Measurements from ENCODE around the gene NIN.
"Not testable (repeated sequence)": the region's sequence is repeated elsewhere in the genome, so short reads cannot be mapped to it uniquely, and the experiment has no call there.

The NIN gene

DNA sequence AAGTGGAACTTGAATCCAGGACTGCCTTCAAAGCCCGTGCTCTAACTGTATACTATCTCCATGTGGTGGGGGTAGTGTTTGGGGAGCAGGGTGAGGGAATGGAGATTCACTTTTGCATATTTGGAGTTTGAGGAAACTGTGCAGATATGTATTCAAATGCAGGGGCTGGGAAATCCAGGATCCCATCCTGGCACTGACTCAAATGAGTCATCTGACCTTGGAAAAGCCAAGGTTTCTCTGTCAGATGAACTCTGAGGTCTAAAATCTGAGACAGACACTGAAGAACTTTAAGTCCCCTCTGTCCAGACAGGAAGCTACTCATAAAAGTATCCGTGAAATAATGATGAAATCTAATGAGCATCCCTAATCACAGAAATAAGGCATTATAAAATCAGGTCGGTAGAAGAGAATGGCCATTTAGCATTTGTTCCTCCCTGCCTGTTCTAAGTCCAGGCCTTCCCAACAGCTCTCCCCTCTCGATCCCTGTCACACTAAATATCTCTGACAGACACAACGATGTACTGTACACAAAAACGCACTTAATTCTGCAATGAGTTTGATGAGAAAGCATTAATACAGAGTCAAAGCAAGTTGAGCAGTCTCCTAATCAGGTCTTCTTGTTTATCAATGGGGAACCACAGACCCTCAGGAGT is 14.4 kb downstream of the NIN start:
- DNase-seq (ENCODE audit: low read depth) = no peak

DNA sequence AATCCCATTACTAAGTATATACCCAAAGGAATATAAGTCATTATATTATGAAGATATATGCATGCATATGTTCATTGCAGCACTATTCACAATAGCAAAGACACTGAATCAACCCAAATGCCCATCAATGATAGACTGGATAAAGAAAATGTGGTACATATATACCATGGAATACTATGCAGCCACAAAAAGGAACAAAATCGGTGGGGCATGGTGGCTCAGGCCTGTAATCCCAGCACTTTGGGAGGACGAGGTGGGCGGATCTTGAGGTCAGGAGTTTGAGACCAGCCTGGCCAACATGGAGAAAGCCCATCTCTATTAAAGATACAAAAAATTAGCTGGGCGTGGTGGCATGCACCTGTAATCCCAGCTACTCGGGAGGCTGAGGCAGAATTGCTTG is 15.4 kb downstream of the NIN start:
- not testable (repeated sequence) for DNase-seq (ENCODE audit: low read depth)

DNA sequence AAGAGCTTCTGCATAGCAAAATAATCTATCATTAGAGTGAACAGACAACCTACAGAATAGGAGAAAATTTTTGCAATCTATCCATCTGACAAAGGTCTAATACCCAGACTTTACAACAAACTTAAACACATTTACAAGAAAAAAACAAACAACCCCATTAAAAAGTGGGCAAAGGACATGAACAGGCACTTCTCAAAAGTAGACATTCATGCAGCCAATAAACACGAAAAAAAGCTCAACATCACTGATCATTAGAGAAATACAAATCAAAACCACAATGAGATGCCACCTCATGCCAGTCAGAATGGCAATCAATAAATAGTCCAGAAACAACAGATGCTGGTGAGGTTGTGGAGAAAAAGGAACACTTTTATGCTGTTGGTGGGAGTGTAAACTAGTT is 15.9 kb downstream of the NIN start:
- DNase-seq (ENCODE audit: low read depth) = not testable (repeated sequence)

DNA sequence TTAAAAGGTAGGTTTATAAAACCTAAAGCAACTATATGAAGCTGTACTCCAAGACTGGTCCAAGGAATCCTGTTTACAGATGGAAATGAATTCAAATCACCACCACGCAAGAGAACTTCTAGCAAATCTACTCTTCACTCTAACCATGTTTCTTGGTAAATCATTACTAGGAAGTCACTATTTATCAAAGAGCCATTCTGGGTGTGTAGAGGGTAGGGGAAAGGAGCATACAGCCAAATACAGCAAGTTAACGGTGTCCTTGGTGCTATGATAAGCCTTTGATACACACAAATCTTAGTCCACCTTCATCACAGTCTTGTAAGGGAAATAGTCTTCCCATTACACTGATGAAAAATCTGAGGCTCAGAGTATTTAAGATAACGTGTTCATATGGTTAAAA is 16.8 kb downstream of the NIN start:
- DNase-seq (ENCODE audit: low read depth) = no peak

DNA sequence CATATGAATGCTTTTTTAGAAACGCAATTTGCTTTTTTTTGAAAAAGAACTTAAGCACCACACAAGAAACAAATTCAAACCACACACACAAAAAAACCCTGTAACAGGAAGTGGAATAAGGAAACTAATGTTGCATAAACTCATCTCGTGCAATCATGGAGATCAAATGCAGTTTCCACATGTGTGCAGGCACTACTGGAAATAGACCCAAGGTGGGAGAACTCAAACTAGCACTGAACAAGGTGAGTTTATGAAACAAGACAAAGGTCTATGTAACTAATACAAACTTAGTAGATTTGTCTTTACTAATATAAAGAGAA is 17.5 kb downstream of the NIN start:
- DNase-seq (ENCODE audit: low read depth) = no peak

DNA sequence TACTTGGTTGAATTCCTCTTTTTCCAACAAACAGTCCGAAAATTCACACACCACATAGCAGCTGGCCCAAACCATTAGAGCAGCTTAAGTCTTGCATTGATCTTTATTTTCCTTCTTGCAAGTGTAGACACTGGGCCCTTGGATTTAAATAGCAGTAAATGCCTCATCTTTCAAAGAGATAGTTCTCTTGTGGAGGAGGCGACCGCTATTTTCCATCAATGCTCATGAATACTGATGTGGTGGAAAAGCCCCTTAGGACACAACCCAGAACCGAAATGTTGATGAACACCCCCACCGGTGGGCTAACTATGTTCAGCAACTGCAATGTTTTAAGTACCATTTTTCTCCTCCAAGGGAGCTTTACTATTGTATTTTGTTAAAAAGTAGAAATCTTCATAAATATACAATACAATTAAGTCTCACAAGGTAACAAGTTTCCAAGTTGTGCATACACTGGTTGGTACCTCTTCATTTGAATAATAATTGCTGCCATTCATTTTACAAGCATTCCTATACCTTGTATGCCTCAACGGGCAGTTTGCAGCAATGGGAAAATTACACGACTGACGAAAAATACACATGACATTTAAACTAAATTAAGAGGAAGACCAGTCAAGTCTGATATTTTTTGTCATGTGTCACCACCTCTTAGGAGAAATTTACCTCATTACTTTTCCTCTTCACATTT is 18.0 kb downstream of the NIN start:
- no peak for DNase-seq (ENCODE audit: low read depth)

DNA sequence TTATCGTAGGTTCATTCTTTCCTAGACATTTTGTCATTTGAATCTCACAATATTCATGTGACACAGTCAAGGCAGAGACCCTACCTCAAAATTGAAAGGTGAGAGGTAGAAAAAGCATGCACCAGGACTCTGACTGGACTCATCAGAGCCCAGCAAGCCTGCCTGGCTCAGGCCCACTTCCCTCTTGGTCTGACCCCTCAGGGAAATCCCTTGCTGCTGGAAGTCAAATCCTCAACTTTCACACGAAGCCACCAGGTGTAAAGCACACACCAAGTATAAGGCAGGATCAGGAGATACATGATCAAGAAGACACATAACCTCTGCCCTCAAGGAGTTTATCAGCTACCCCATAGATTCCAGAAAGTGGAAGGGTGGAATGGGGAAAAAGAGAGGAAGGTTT is 18.8 kb downstream of the NIN start:
- DNase-seq (ENCODE audit: low read depth) = no peak

DNA sequence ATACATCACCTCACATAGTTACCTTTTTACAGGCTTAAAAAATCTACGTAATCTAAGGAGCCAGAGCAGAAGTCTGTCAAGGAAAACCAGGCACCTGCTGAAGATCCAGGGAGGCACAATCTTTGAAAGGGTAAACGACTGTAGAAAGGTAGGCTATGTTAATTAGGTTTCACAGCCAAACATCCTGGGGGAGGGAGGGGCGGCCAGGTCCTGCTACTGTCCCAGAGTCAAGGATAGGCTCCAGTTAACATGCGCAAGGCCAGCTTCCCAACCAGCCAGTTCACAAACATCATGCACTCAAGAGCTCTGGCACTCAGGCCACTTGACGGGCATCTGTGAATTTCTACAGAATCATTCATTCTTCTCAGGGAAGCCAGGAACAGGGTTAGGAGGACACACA is 22.9 kb downstream of the NIN start:
- DNase-seq (ENCODE audit: low read depth) = no peak

DNA sequence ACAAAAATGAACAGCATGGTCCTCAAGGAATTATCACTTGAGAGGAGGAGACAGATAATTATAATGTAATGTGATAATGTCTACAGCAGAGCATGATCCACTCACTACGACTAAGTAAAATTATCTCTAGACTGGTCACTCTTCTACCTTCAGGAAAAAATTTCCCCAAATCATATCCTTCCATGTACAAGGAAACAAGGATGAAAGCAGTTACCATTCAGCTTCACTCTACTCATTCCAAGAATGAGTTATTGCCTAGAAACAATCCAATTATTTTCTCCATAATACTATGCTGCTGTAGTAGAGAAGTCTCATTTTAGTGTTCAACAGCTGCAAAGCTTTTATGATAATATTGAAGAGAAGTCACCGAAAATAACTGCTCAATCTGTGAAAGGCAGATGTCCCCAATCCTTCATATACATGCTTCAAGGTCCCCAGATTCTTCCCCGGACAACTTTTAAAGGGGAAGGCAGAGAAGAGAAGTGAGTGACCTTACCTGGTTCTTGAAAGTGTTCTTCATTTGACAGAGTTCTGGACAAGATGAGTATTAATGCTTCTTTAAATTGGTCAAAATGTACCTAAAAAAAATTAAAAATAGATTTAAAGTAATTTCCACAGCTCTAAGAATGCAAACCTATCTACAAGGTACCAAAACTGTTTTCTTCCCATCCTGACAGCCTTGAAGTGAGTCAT is 24.6 kb downstream of the NIN start:
- no peak for DNase-seq (ENCODE audit: low read depth)

DNA sequence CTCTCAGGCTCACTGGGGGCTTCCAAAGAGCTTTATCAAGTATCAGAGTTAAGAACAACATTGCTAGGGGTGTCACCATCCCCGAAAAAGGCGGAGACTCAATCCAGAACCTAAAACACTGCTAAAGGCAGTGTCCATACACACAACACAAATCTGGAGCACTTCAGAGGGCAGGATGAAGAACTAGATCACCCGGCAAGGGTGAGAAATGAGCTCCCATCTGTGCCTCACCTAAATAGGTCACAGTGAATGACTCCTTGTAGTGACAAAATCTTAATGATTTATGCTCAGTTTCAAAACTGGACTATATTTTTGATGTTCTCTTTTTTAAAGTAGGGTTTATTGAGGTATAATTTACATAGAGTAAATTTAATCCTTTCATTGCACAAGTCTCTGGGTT is 25.6 kb downstream of the NIN start:
- no peak for DNase-seq (ENCODE audit: low read depth)

DNA sequence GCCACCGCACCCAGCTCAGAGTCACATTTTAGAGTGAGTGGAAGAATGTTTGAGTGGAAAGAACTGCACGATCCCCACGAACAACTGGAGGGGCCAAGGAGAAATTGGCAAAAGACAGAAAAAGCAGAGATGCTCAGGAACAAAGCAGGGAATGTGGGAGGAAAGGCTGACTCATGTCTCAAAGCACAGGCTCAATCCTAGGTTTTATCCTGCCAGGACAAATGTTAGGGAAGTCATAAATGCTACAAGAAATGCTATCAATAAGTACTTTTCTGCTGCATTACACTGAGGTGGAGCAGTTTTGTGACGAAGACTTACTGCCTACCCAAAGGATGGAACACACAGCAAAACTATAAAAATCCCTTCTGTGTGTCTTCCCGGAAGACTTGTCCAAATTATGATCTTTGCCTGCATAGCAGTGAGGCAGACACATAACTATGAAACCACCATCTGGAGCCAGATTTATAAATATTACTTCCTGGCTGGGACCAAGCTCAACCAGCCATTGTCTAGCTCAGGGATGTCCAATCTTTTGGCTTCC is 26.7 kb downstream of the NIN start:
- no peak for DNase-seq (ENCODE audit: low read depth)

DNA sequence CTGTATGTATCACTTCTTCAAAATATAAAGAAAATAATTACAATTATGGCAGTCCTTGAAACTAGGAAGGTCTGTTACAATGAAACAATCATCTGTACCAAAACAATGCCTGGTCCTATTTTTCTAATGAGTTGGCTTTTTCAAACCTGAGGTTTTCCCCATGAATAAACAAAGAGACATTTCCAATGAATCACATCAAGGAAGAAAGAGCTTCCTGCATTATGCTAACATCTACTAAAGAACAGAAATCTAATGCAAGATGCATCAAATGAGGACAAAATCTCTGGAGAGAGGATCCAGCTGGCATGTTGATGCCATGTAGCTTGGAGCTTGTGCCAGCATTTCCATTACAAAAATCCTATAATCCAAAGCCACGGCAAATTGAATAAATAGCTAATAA is 29.3 kb downstream of the NIN start:
- no peak for DNase-seq (ENCODE audit: low read depth)

DNA sequence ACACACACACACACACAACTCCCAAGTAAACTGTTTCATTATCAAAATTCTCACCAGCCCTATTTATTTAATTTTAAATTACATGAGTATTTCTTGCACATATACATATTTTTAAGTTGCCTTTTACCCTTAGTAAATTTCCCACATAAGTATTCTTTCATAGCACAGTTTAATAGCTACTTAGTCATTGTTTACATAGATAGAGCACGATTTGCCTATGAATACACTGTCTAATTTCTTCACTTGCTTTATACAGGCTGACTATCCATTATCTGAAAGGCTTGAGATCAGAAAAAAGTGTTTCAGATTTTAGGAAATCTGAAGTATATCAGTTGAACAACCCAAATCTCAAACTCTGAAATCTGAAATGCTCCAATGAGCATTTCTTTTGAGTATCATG is 30.9 kb downstream of the NIN start:
- no peak for DNase-seq (ENCODE audit: low read depth)

DNA sequence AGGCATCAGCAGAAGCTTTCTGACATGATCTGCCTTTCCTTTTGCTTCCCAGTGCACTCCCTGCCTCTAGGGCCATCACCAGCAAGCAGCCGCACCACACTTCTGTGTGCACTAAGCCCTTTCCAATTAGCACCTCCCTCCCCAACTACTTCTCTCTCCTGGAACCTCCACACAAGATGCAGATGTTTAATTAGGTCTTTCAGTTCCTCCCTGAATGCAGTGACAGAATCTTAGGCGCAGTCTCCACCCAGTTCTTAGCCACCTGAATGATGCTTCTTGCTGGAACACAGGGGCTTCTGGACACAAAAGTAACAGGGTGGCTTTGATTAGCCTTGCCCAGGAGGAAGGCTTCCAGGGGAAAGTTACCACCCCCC is 32.9 kb downstream of the NIN start:
- no peak for DNase-seq (ENCODE audit: low read depth)

DNA sequence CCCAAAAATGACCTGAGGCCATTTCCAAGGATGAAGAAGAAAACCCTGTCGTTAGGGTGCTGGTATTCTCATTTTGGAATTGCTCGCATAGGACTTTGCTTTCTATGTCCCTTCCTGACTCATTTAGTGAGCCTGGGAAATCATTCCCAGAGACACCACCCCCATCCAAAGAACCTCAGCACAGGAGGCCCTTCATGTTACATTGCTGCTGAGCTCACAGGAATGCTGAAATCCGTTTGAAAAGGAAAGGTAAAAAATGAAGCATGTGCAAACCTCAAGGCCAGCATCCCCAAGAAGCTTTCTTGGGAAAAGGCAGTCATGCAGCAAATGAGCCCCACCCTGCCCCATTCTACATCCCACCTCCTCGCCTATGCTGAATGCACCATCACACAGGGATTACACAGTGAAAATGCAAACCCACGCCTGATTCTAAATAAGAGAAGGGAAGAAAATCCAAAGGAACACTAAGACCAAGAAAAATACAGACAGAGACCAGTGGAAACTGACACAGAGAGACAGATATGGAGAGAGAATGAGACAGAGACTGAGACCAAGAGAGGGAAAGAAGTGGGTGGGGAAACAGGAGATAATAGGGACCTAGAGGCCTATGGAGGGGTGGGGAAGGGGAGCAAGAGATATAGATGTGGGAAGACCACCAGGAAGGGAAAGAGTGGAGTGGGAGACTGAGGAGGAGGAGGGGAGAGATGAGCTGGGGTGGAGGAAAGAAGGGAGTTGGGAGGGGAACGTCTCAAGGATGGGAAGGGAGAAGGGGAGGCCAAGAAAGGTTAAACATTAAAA is 33.5 kb downstream of the NIN start:
- DNase-seq (ENCODE audit: low read depth) = no peak

DNA sequence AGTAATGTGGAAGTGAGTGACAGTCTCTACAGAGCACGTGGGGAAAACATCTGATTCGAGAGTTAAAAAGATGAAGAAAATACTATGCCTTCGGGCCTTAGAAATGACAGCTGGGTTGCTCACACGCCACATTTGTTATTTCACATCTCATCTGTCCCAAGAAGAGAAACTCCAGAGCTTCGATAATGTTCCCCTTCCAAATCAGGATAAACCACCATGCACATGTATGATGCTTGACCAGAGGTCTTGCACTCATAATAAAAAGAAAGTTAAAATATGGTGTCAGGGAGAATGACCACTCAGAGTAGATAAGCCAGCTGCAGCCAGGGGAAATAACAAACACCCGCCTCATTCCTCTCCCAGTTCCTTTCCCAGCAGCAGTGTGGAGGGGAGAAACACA is 34.6 kb downstream of the NIN start:
- no peak for DNase-seq (ENCODE audit: low read depth)

DNA sequence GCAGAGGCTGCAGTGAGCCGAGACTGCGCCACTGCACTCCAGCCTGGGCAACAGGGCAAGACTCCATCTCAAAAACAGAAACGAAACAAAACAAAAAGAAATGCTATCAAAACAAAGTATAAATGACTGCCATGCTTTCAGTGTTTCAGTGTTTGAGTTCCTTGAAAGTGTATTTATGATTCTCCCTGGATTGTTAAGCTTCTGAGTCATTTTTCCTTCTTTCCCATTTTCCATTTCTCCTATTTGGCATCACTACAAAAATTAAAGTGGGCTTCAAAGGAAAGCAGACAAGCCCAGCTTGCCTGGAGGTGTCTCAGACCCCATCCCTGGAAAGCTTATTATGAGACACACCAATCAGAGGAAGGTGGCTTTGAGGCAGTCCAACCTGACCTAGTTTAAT is 35.1 kb downstream of the NIN start:
- no peak for DNase-seq (ENCODE audit: low read depth)

DNA sequence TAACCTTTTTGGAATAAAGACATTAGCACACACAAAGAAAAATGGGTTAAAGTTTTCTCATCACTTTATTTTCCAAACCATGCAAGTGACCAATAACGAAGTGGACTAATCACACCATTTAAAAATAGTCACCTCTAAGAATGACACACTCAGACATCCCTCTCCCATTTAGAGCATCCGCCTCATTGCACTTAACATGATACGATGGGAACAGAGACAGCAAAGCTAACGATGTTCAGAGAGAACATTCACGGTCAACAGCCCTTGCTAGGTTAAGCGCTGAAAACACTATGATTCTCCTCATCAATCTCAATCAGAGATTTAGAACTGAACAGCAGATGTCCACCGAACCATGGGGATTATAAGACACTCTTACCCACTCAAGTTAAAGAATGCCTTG is 35.8 kb downstream of the NIN start:
- DNase-seq (ENCODE audit: low read depth) = no peak

DNA sequence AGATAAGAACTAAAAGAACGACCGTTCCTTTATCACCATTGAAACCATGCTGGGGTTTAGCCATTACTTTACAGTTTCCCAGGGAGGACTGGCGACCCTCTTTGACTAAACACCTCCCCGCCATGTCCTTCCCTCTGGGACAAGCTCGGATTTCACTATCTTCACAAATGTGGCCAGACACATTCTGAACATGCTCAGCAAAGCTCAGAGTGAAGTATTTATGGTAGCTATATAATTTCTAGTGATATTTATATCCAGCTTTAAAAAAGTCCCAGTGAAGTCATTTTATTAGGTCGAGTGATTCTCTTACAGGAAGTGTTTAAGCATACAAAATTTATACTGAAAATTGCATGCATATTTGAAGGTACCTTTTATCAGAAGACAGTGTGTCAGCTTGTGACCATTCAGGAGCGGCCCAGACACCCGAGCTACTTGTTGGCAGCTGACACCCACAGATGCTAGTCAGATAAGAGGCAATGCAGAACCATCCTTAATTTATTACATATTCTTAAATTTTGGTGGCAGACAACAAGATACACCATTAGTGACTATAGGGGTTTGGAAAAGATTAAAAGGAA is 36.8 kb downstream of the NIN start:
- DNase-seq (ENCODE audit: low read depth) = no peak

DNA sequence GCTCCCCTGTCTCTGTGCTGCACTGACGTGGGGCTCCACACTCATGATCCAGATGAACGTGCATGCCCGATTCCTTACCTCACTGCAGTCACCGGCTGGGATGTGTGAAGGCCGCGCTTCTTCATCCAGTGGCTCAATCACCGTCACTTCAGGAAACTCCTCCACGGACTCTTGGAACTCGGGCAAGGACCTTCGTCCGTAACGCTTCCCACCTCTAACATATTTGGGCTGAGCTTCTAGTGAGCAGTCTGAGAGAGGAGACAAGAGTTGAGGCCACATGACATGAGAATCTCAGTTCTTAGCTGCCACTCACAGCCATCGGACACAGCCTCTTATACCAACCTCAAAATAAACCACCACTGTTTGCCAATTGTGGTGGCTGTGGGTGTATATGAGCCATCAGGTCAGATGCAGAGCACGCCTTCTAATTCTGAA is 38.3 kb downstream of the NIN start:
- no peak for DNase-seq (ENCODE audit: low read depth)

DNA sequence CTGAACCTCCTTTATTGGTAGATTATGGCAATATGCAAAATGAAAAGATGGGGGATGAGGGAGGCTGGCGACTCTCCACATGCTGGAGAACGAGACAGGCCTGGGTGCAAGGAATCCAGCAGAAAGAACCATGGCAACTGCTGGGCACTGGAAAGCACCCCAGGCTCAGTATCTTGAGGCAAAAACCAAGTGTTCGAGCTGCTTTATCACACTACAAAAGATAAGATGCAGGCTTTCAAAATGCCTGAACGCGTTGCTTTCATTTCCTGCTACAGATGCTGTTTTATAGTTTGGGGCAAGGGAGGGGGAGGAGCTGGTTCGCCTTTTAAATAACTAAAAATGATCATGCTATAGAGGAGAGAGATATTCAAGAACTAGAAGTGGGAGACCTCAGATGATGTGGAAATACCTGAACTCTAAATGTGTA is 38.9 kb downstream of the NIN start:
- DNase-seq (ENCODE audit: low read depth) = no peak

DNA sequence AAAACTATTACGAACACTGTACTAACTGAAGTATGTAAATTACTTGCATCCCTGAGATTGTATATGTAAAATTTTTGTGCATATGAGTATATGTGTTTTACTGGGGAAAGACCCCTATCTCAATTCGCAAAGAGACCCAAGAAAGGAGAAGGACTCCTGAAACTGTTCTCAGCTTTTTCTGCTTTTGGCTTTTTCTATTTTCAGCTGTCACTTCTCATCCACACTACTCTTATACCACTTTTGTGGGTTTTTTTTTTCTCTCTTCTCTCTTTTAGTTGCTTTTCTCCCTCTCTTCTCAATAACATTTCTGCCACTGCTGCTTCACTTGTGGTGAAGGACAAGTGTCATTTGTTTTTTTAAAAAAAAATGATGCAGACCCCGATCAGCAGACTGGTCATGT is 39.8 kb downstream of the NIN start:
- no peak for DNase-seq (ENCODE audit: low read depth)
